ENCODE results near the gene OR2F2.

- TF ChIP-seq POU2F2 (IDR thresholded peaks at IDR 0.05; ENCODE audit: low read depth, low read length) (no peak), POLR2A (IDR thresholded peaks at IDR 0.05; ENCODE audit: low read depth, low read length) (no peak)
Measured at GRCh38 chr7:143910473-143911248, 24.4 kb upstream of the OR2F2 start.
